HG02610 (cell line): ENCODE data around the gene DNAJB12.
A peak's percentile ranks its signal among the peaks of the same experiment; 100 is the strongest.
"Not testable (repeated sequence)": the region's sequence is repeated elsewhere in the genome, so short reads cannot be mapped to it uniquely, and the experiment has no call there.

Source experiments
- ATAC-seq: cut with Tn5 transposase; IDR thresholded peaks from one replicate; pipeline ENCODE4 v1.9.1; 2021; ENCODE audit warnings: mild to moderate bottlenecking, moderate library complexity; ENCODE audit not compliant: unreplicated experiment

DNAJB12 gene

GRCh38 chr10:72331575-72332422, 22.9 kb downstream of the DNAJB12 start:
- ATAC-seq, result peak; percentile 33

GRCh38 chr10:72330069-72330426, 24.7 kb downstream of the DNAJB12 start:
- no peak for ATAC-seq

GRCh38 chr10:72329290-72330068, 25.2 kb downstream of the DNAJB12 start:
- ATAC-seq, result no peak

GRCh38 chr10:72328829-72329204, 25.9 kb downstream of the DNAJB12 start:
- no peak for ATAC-seq

- ATAC-seq, result no peak
Measured at GRCh38 chr10:72328045-72328828, 26.5 kb downstream of the DNAJB12 start.

- ATAC-seq, result not testable (repeated sequence)
Measured at GRCh38 chr10:72326665-72327603, 27.8 kb downstream of the DNAJB12 start.

GRCh38 chr10:72325243-72326175, 29.2 kb downstream of the DNAJB12 start:
- ATAC-seq, result not testable (repeated sequence)

GRCh38 chr10:72323771-72324191, 30.9 kb downstream of the DNAJB12 start:
- no peak for ATAC-seq

GRCh38 chr10:72323108-72323749, 31.5 kb downstream of the DNAJB12 start:
- no peak for ATAC-seq

GRCh38 chr10:72322280-72323058, 32.2 kb downstream of the DNAJB12 start:
- ATAC-seq, result no peak

GRCh38 chr10:72322030-72322279, 32.8 kb downstream of the DNAJB12 start:
- ATAC-seq, result no peak

- ATAC-seq, result no peak
Measured at GRCh38 chr10:72321248-72322029, 33.3 kb downstream of the DNAJB12 start.

- ATAC-seq, result peak; percentile 75
Measured at GRCh38 chr10:72320676-72321247, 34.0 kb downstream of the DNAJB12 start.

- ATAC-seq, result peak; percentile 45
Measured at GRCh38 chr10:72319416-72320254, 35.1 kb downstream of the DNAJB12 start.

GRCh38 chr10:72318418-72319262, 36.1 kb downstream of the DNAJB12 start:
- ATAC-seq, result no peak
